ENCODE data around the gene TUBB2B.
"Not testable (repeated sequence)": the region's sequence is repeated elsewhere in the genome, so short reads cannot be mapped to it uniquely, and the experiment has no call there.

TUBB2B gene

DNA sequence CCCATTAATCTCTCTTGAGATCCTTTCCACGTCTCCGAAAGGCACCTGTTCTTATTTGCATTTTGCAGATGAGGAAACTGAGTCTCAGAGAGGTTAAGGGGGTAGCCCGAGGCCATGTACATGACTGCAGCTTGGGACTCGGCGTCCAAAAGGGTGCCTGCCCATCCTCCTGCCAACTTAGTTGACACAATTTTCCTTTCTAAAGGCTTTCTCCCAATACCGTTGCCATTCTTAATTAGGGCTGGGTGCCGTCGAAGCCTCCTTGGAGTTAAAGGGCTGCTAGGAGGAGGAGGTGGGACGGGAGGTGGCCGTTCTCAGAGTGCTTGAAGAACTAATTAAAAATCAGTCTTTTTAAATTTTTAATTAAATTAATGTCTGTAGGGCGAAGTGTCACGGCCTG lies 30.7 kb upstream of the TUBB2B start:
- no peak for DNase-seq (ENCODE audit: low read depth)

DNA sequence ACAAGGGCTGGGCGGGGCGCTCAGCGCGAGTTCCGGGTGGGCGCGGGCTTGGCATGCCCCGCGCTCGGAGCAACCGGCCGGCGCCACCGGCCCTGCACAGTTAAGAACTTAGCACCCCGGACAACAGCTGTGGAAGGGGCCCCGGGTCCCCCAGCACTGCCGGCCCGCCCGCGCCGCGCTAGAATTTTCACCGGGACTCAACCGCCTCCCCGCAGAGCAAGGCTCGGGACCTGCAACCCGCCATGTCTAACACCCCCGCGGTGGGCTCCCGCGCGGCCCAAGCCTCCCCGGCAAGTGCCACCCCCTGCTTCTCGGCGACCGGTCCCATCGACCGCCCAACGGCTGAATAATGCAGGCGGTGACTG lies 26.1 kb upstream of the TUBB2B start:
- no peak for DNase-seq (ENCODE audit: low read depth)

DNA sequence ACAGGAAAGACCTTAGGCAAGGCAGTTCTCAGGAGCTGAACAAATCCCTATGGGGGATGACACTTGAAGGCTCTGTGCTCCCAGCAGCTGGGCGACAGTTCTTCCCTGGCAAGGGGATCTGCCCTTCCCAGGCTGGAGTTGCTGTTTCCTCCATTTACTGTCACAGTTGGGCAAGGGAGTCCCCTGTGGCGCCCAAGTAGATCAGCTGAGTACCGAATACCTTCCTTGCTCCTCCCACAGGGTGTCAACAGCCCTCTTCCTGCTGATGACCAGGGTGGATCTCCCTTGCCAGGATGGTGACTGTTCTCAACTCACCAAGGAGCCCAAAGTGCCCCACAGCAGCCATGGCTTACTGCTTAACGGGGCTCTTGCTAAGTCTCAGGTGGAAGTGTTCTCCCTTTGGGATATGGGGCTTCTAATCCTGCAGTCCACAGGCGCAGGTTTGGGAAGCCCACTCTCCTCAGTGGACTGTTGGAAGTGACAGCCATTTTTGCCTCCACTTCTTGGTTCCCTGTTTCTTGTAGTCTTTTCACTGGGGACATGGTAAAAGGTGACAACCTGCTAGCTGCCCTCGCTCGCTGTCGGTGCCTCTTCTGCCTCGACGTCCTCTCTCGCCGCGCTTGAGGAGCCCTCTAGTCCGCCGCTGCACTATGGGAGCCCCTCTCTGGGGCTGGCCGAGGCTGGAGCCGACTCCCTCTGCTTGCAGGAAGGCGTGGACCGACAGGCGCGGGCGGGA lies 25.6 kb upstream of the TUBB2B start:
- no peak for DNase-seq (ENCODE audit: low read depth)

DNA sequence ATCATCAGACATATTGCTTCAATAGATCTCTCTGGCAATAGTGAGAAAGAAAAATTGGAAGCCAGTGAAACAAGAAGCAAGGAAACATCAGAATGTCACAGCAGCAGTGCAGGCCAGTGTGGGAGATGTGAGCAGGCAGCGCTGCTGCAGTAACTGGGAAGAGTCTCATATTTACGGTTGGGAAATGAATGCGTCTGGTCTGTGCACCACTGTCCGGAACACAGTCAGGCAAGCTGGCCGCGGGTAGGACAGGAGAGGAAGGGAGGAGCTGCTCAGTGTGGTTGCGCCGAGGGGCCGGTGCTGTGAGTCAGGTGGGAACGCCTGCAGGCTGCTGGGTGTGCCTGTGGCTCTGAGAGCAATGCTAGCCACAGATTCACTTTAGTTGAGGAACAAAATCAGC lies 24.9 kb upstream of the TUBB2B start:
- DNase-seq (ENCODE audit: low read depth) = no peak

DNA sequence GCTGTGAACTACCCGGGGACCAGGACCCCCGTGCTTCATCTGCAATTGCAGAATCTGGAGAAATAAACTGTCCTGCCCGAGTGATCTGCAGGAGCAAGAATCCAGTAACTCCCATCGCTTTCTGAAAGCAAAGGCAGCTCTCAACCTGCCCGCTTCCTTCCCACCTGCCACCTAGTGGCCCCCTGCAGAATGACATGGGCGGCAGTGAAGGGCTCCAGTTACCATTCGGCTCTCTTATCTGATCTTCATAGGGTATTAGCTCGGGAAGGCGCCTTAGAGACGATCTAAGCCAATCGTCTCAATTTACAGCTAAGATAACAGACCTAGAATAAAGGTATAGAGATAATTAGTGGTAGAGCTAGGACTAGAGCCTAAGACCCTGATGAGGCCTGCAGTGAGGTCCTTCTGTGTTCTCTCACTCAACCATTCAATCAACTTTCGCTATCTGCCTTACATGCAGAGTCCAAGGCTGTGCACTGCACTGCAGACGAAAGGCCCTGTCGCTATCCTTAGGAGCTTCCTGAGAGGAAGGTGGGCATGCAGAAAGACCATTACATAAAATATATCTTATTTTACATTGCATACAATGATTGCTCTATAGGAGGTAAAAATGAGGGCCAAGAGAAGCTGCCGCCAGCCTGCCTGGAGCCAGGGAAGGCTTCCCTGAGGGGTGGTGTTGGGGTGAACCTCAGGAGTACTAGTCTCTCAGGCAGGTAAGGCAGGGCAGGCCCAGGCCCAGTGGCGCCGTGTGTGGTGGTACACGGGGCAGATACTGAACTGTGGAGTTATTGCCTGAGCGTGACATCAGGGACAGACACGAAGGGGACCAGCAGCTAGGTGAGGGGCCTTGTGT lies 24.2 kb upstream of the TUBB2B start:
- DNase-seq (ENCODE audit: low read depth) = peak; percentile 59

DNA sequence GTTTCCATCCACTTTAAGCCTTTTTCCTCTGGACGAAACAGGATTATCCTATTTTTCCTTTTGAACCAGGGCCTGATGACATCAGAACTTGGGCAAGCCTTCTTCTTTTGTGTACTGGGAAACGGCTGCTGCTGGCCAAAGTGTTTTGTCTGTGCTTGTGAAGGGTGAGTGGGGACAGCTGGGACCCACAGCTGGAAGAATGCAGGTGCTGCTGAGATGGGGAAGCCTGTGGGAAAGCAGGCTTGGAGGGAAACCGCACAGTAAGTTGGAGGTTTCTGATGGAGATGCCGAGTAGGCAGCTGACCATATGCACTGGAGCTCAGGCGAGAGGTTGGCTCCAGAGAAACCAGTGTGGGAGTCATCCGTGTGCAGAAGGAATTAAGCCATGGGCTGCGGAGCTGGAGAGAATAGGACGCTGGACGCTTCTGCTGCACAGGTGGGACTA lies 22.8 kb upstream of the TUBB2B start:
- no peak for DNase-seq (ENCODE audit: low read depth)

DNA sequence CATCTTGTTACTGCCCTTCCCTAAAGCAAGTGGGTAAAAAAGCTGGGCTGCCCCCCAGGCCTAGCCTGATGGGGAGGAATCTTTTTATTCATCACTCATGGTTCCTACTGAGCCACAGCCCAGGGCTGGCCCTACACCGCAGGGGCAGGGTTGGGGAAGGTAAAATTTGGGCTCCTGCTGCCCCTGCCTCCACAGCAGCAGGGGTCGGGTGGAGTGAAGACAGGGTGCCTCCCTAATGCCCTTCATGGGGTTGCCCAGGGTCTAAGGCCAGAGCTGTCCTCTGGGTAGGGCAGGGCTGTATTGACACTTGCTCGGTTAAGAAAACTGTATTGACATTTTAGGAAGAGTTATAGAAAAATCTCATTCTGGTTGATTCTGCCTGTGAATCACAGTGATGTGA lies 22.4 kb upstream of the TUBB2B start:
- DNase-seq (ENCODE audit: low read depth) = no peak

DNA sequence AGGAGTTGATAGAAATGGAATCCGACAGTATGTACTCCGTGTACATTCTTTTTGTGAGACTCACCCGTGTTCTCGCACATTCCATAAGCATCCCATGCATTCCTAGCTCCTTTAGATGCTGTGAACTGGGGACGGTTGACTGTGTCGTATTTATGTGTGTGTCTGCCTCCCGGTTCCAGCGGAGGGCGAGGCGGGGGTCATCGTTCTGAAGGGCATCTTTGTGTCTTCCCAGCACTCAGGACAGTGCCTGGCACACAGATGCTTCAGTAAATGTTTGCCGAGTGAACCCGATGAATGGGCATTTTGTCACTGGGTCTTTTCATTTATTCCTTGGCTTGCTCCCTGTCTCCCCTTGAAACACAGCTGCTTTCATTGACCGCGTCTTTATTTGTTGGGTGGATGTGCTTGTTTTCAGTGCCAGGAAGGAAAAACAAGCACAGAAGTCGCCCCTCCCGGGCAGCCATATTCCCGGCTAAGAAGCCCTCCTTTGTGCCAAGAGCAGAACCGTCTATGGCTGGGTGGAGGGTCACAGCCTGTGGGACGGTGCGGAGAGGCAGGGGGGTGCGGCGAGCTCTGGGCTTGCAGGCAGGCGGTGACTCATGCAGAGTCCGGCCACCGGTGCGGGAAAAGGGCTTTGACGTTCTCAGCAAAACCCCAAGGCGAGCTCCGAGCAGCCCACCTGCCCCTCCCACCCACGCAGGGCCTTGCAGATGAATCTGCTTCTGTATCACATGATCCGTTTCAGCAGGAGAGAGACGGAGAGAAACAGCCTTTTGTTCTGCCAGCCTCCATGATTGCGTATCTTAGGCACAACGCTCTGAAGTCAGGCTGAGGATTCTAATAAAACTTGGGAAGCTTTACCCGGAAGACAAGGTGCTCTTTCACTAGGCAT lies 20.0 kb upstream of the TUBB2B start:
- DNase-seq (ENCODE audit: low read depth) = no peak

DNA sequence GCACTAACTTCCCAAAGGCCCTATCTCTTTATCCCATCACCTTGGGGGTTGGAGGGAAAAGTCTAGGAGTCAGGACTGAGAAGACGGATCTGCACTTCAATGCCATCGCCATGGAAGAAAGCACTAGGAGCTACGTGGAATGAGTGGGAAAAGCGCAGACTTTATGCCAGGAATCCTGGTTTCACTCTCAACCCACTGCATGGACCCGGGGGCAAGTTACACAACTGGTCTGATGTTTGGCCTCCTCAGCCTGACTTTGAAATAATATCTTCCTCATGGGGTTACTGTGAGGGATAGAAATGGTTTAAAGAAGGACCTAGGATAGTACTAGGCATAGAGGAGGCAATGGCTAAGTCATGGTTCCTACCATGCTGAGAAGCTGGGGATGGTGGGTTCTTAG lies 17.8 kb upstream of the TUBB2B start:
- DNase-seq (ENCODE audit: low read depth) = no peak

DNA sequence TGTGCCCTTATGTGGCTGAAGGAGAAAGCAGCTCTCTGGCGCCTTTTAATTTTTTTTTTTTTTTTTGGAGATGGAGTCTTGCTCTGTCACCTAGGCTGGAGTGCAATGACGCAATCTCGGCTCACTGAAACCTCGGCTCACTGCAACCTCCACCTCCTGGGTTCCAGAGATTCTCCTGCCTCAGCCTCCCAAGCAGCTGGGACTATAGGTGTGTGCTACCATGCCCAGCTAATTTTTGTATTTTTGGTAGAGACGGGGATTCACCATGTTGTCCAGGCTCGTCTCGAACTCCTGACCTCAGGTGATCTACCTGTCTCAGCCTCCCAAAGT lies 17.3 kb upstream of the TUBB2B start:
- not testable (repeated sequence) for DNase-seq (ENCODE audit: low read depth)

DNA sequence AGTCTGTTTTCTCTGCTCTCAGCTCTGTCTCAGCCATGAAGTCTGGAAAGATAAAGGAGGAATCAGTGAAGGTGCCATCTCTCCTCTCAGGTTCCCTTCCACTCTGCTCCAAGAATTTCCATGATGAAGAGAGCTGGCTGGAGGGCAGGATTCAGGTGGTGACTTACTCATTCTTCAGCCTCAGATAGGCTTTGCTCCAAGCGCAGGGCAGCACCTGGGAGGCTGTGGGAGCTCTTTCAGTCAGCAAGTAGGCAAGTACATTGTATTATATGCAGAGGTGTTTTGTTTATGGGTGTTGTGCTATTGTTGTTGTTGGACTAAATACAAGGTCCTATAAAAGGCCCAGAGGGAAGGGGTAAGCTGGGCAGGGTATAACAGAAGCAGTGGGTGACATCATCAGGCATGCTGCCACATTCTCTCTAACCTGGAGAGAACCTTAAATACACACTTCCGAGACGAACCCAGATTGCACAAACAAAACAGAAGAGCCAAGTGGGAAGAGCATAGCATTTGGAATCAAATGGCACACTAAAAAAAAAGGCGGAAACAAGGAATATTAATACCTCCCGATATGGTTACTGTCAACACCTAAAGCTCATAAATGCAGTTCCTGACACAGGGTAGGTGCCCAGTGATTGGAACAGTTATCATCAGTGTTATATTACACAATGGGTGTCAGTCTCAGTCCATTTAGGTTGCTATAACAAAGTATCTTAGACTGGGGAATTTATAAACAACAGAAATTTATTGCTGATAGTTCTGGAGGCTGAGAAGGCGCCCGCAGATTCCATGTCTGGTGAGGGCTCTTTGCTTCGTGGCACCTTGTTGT lies 16.8 kb upstream of the TUBB2B start:
- DNase-seq (ENCODE audit: low read depth) = no peak

DNA sequence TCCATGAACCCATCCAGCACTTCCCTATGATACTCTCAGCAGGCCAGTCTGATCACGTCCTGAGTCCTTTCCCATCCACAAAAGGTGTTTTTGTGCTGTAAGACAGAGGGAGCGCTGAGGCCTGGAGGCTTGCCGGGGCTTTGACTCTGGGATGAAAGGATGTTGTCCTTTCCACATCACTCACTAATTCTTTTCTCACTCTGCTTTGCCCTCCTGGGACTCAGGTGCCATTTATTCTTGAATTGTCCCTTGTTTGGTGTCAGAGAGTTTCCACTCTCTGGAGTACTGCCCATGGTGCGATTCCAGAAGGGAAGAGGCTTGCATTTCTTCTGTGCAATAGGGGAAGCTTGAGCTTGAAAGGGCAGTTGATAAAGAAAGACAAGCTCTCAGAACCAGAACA lies 15.3 kb upstream of the TUBB2B start:
- DNase-seq (ENCODE audit: low read depth) = no peak

DNA sequence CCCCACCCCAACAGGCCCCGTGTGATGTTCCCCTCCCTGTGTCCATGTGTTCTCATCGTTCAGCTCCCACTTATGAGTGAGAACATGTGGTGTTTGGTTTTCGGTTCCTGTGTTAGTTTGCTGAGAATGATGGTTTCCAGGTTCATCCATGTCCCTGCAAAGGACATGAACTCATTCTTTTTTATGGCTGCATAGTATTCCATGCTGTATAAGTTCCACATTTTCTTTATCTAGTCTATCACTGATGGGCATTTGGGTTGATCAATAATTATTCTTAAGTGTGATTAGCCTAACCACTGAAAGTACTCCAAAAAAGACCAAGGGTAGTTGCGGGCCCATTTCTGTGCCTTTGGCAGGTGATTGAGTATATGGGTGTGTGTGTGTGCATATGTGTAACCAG lies 14.3 kb upstream of the TUBB2B start:
- DNase-seq (ENCODE audit: low read depth) = not testable (repeated sequence)

DNA sequence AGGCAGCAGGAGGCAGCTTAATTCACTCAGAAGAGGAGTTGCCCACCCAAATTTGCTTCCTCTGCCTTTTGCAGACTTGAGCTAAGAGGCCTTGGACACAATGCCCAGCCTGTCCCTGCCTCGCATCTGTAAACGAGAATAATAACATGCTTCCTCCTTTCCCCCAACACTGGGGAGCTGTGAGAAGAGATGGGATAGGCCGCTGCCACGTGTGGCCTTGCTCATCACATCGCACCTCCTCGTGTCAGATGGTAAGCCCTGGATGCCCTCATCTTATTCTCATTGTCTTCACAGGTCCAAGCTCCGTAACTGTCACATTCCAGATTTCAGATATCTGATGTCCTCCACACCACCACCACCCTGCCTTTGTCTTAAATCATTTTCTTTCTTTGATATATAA lies 13.1 kb upstream of the TUBB2B start:
- DNase-seq (ENCODE audit: low read depth) = no peak

DNA sequence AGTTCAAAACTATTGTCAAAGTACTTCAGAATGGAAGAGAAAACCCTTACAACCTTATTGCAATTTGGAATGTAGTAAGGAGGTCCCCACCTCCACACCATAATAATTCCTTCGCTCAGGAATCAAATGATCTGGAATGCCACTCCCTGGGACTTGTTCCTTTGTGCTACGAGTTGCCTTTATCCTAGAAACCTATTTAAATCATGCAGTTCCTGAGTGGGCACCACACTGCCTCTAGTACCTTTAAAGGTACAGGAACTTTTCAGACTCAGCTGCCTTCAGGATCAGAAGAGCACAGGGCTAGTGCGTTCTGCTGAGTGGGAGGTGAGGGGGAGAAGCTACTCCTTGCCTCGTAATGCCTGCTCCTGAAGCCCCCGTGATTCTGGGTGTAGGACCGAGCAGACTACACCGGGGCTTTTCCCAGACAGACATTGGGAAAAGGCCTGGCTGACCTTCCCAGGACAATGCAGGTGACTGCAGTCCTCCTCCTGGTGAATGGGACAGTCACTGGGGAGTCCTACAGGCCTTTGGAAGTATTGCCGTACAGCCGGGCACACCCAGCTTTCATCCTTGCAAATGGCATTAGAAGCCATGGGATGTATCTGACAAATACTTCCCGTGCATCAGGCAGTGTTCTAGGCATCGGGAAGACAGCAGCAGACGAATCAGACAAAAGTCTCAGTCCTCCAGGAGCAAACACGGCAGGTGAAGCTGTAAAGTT lies 11.8 kb upstream of the TUBB2B start:
- no peak for DNase-seq (ENCODE audit: low read depth)

DNA sequence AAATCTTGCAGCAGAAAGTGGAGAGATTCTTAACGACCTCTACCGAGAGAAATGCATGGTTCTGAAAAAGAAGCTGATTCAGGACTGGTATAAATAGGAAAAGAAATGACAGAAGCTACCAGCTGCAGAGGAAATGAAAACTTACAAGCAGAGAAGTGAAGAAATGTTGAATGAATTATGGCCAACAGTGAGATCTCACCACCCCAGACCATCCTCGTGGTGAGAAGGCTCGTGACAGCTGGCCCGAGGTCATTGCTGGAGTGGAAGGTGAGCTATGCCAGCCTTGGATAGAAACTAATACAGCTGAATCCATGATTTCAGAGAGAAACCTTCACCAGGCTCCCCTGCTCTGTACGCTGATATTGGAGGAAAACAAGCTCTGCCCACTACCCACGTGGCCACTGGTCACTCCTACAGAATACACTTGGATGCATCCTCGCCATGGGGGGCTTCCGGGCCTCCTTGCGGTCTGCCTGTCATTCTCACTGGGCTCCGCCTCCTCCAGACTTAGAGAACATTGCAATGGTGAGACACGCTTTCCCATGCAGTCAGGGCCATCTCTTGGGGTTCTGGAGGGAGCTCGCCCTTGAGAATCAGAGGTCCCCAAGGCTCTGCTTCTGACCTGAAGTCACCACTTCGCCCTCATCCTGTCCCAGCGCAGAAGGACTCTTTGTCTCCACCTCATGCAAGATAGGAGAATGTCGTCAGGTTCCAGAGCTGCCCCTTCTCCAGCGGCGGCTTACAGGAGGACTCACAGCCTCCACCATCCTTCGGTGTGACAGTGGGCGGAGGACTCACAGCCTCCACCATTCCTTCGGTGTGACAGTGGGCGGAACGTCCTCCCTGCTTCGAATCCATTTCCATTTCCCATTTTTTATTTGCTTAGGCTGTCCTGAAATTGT lies 10.6 kb upstream of the TUBB2B start:
- DNase-seq (ENCODE audit: low read depth) = no peak

DNA sequence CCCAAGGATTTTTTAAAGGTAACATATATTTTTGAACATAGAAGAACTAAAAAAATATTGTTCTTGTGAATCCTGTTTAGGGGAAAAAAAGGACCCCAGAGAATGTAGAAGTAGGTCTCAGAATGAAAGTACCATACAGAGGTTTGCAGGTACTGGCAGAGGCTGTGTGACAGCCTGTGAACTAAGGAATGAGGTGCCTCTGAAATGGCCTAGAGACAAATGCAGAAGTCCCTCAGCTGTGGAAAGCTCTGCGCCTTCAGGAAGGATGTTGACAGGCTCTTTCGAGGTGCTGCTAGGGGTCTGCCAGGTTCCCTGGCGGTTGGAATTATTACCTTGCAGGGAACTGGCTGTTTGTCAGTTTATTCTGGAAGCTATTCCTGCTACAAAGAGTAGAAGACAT lies 8.6 kb upstream of the TUBB2B start:
- no peak for DNase-seq (ENCODE audit: low read depth)

DNA sequence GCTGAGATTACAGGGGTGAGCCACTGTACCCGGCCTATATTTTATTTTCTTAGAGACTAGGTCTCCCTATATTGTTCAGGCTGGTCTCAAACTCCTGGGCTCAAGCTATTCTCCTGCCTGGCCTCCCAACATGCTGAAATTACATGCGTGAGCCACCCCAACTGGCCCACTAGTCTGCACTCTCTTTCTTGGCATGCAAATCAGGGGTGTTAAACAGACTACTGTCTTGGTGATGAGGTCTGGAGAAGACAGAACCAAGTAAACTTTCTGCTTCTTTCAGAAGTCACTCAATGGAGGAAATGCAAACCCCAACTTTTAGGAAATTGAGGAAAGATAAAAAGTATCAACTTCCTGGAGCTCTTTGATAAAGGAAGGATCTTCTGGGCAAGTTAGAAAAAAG lies 8.0 kb upstream of the TUBB2B start:
- no peak for DNase-seq (ENCODE audit: low read depth)

DNA sequence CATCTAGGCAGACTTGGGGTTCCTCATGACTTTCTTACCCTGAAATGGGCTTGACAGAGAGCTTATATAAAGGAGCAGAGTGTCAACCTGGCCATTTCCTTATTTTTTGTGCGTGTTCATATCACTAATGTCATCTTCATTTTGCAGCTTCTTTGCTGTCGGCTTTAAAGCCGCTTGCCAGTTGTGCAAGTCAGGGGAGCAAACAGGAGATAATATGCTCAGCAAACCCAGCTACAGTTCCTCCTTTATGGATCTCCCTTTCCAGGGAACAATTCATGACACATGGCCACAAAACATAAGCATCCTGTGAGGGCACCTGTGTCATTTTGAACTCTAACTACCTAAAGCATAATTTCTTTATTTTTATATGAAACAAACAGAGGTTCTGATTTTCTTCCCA lies 6.5 kb upstream of the TUBB2B start:
- no peak for DNase-seq (ENCODE audit: low read depth)

DNA sequence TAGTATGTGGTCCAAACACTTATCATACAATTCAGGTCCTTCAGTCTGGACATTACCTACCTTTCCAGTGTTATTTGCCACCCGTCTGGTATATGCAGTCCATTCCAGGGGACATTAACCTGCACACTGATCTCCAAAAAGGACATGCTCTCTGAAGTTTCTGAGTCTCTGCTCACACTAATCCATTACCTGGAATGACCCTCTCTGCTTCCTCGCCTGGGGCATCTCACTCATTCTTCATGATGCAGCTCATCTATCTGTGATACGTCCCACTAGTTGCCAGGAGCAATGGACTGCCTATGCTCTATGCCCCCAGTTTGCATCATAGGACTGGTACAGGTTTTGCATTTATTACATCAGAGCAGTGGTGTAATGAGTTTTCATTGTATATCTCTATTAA lies 5.9 kb upstream of the TUBB2B start:
- DNase-seq (ENCODE audit: low read depth) = no peak

Measured in stimulated activated CD8-positive, alpha-beta memory T cell treated with anti-CD3 and anti-CD28 coated beads, Interleukin-12 subunit alpha, Interleukin-12 subunit beta, amount 100 ng/mL, for 4 hours (primary cell).